ENCODE measurements around the gene PRKG2. TPM values are rescaled to one million over a fixed set of nuclear protein-coding genes. Genes with fewer than 3 reads are reported as not detected.

The PRKG2 gene
- 0.03 TPM in 1 of 2 replicates, not detected in the other for total RNA-seq (2014; rRNA removed; shearing (Covaris generic))

GRCh38 chr4:81214881-81215868 is at the start of gene PRKG2:
Gene PRKG2, minus strand, starts transcription at chr4:81215222. Its CDS starts 10,175 bp downstream, at chr4:81205047.
- H3K4me3 ChIP-seq, result peak within 1 kb of the TSS; percentile 29
- H3K27ac ChIP-seq, result no peak within 1 kb of the TSS
- H3K4me1 ChIP-seq (replicated peaks), result peaks cover 8% of the 10 kb centered on the region
- H3K9me3 ChIP-seq (replicated peaks), result no peaks in the 10 kb centered on the region
- H3K27me3 ChIP-seq (replicated peaks), result peaks cover 38% of the 10 kb centered on the region
- no peaks in the 10 kb centered on the region for H3K36me3 ChIP-seq
- no peak for DNase-seq (ENCODE audit: low read depth in 1 of 2, low spot score in 2 of 2)

GRCh38 chr4:81260443-81261101 is 45.5 kb upstream of the PRKG2 start:
- Histone ChIP-seq H3K9me3 (replicated peaks) (no peaks in the 10 kb centered on the region), H3K4me1 (replicated peaks) (peaks cover 14% of the 10 kb centered on the region), H3K27ac (no peak overlapping the region), H3K4me3 (no peak overlapping the region), H3K36me3 (no peaks in the 10 kb centered on the region), H3K27me3 (replicated peaks) (no peaks in the 10 kb centered on the region)
- DNase-seq (ENCODE audit: low read depth in 1 of 2, low spot score in 2 of 2), result no peak

GRCh38 chr4:81258841-81259550 is 44.0 kb upstream of the PRKG2 start:
- DNase-seq (ENCODE audit: low read depth in 1 of 2, low spot score in 2 of 2), result no peak
- Histone ChIP-seq H3K9me3 (replicated peaks) (no peaks in the 10 kb centered on the region), H3K4me3 (no peak overlapping the region), H3K36me3 (no peaks in the 10 kb centered on the region), H3K27ac (no peak overlapping the region), H3K27me3 (replicated peaks) (no peaks in the 10 kb centered on the region), H3K4me1 (replicated peaks) (peaks cover 18% of the 10 kb centered on the region)

GRCh38 chr4:81257816-81258215 is 42.8 kb upstream of the PRKG2 start:
- no peaks in the 10 kb centered on the region for H3K36me3 ChIP-seq
- H3K27me3 ChIP-seq (replicated peaks), result no peaks in the 10 kb centered on the region
- no peak for DNase-seq (ENCODE audit: low read depth in 1 of 2, low spot score in 2 of 2)
- H3K4me3 ChIP-seq, result no peak overlapping the region
- H3K9me3 ChIP-seq (replicated peaks), result no peaks in the 10 kb centered on the region
- peaks cover 18% of the 10 kb centered on the region for H3K4me1 ChIP-seq (replicated peaks)
- no peak overlapping the region for H3K27ac ChIP-seq

- no peaks in the 10 kb centered on the region for H3K27me3 ChIP-seq (replicated peaks)
- no peaks in the 10 kb centered on the region for H3K9me3 ChIP-seq (replicated peaks)
- H3K36me3 ChIP-seq, result no peaks in the 10 kb centered on the region
- peaks cover 18% of the 10 kb centered on the region for H3K4me1 ChIP-seq (replicated peaks)
- no peak overlapping the region for H3K4me3 ChIP-seq
- DNase-seq (ENCODE audit: low read depth in 1 of 2, low spot score in 2 of 2), result peak in 1 of 2 experiments; percentile 53
- H3K27ac ChIP-seq, result peak overlapping the region; percentile 11; the same call in 1 of the 2 replicates
These were observed 42.0 kb upstream of the PRKG2 start for GRCh38 chr4:81257021-81257420.

GRCh38 chr4:81256059-81256970 is 41.3 kb upstream of the PRKG2 start:
- peak; percentile 60 to 61 for DNase-seq (ENCODE audit: low read depth in 1 of 2, low spot score in 2 of 2)
- Histone ChIP-seq H3K27ac (peak overlapping the region; percentile 49), H3K9me3 (replicated peaks) (no peaks in the 10 kb centered on the region), H3K4me3 (no peak overlapping the region), H3K4me1 (replicated peaks) (peaks cover 18% of the 10 kb centered on the region), H3K36me3 (no peaks in the 10 kb centered on the region), H3K27me3 (replicated peaks) (no peaks in the 10 kb centered on the region)

GRCh38 chr4:81255524-81255923 is 40.5 kb upstream of the PRKG2 start:
- no peaks in the 10 kb centered on the region for H3K9me3 ChIP-seq (replicated peaks)
- H3K4me1 ChIP-seq (replicated peaks), result peaks cover 18% of the 10 kb centered on the region
- H3K4me3 ChIP-seq, result no peak overlapping the region
- H3K27ac ChIP-seq, result peak overlapping the region; percentile 49
- H3K36me3 ChIP-seq, result no peaks in the 10 kb centered on the region
- no peaks in the 10 kb centered on the region for H3K27me3 ChIP-seq (replicated peaks)
- DNase-seq (ENCODE audit: low read depth in 1 of 2, low spot score in 2 of 2), result peak in 1 of 2 experiments; percentile 48

- Histone ChIP-seq H3K36me3 (no peaks in the 10 kb centered on the region), H3K27me3 (replicated peaks) (no peaks in the 10 kb centered on the region), H3K27ac (no peak overlapping the region)
These were observed 35.4 kb upstream of the PRKG2 start for GRCh38 chr4:81250430-81250829.

GRCh38 chr4:81245218-81246009 is 30.4 kb upstream of the PRKG2 start:
- Histone ChIP-seq H3K4me3 (no peak overlapping the region), H3K4me1 (replicated peaks) (no peaks in the 10 kb centered on the region), H3K36me3 (no peaks in the 10 kb centered on the region), H3K27ac (no peak overlapping the region), H3K9me3 (replicated peaks) (no peaks in the 10 kb centered on the region), H3K27me3 (replicated peaks) (no peaks in the 10 kb centered on the region)
- no peak for DNase-seq (ENCODE audit: low read depth in 1 of 2, low spot score in 2 of 2)

More at GRCh38 chr4:81250430-81250829, 35.4 kb upstream of the PRKG2 start:
- Histone ChIP-seq H3K4me3 (no peak overlapping the region), H3K9me3 (replicated peaks) (no peaks in the 10 kb centered on the region), H3K4me1 (replicated peaks) (peaks cover 2% of the 10 kb centered on the region)
- DNase-seq (ENCODE audit: low read depth in 1 of 2, low spot score in 2 of 2), result no peak

- H3K27ac ChIP-seq, result no peak overlapping the region
- H3K4me1 ChIP-seq (replicated peaks), result no peaks in the 10 kb centered on the region
- no peaks in the 10 kb centered on the region for H3K27me3 ChIP-seq (replicated peaks)
- H3K4me3 ChIP-seq, result no peak overlapping the region
- peak in 1 of 2 experiments; percentile 7 for DNase-seq (ENCODE audit: low read depth in 1 of 2, low spot score in 2 of 2)
- no peaks in the 10 kb centered on the region for H3K9me3 ChIP-seq (replicated peaks)
- no peaks in the 10 kb centered on the region for H3K36me3 ChIP-seq
These were observed 22.8 kb upstream of the PRKG2 start for GRCh38 chr4:81237791-81238190.

- Histone ChIP-seq H3K9me3 (replicated peaks) (no peaks in the 10 kb centered on the region; the same call in 1 of the 2 replicates), H3K27me3 (replicated peaks) (no peaks in the 10 kb centered on the region), H3K27ac (no peak overlapping the region), H3K4me1 (replicated peaks) (no peaks in the 10 kb centered on the region), H3K4me3 (no peak overlapping the region), H3K36me3 (no peaks in the 10 kb centered on the region)
- DNase-seq (ENCODE audit: low read depth in 1 of 2, low spot score in 2 of 2), result no peak
These were observed 21.1 kb upstream of the PRKG2 start for GRCh38 chr4:81235982-81236749.

Data from SJSA1 (cell line).